Retina (tissue), 1 donor: ENCODE data around the gene WTIP.
"Not testable (repeated sequence)": the region's sequence is repeated elsewhere in the genome, so short reads cannot be mapped to it uniquely, and the experiment has no call there.

Experiments
- DNase-seq: peaks from one replicate; pipeline ENCODE4 v3.0.0-alpha.2; 2016

WTIP gene

GRCh38 chr19:34480971-34481841 is at the start of gene WTIP:
Gene WTIP (plus strand): TSS chr19:34481758. CDS start chr19:34481975, 217 bp downstream.
- peak; percentile 86 for DNase-seq

- no peak for DNase-seq
Measured at GRCh38 chr19:34432797-34433196, 48.8 kb upstream of the WTIP start.

GRCh38 chr19:34436716-34437115 is 44.8 kb upstream of the WTIP start:
- DNase-seq, result no peak

GRCh38 chr19:34448191-34448590 is 33.4 kb upstream of the WTIP start:
- no peak for DNase-seq

DNA sequence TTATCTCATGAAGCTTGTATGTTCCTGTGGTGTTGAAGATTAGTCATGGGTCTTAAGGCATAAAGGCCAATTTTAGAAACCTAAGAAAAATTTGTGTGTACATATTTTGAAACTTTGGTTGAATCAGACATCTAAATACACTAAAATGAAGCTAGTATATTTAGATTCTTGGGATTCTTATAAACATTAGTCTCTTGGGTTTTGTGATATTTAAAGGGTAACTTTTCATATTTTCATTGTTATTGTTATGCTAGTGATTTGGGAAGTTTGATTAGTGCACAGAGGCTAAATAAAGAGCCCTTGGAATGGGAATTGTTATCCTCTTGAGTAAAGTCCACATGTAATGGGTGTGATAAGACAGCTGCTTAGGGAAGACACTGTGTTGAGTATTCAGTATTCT is 28.8 kb upstream of the WTIP start:
- DNase-seq, result no peak

GRCh38 chr19:34454091-34454490 is 27.5 kb upstream of the WTIP start:
- no peak for DNase-seq

DNA sequence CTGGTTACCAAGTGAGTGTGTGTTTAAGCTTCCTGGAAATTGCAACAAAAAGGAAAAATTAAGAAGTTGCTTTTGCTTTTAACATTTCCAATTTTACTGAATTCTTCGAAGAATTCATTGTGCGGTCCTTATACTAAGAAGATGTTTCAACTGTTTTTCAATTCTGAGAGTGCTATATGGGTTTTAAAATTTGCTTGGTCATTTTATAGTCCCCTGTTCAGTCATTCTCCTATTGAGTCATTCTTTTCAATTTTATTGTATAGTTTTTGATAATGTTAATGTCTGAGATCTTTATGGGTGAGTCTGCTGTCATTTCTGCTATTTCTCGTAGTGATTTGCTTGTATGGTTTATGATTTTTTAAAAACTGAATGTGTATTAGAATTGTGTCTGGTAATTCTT is 26.9 kb upstream of the WTIP start:
- no peak for DNase-seq

DNA sequence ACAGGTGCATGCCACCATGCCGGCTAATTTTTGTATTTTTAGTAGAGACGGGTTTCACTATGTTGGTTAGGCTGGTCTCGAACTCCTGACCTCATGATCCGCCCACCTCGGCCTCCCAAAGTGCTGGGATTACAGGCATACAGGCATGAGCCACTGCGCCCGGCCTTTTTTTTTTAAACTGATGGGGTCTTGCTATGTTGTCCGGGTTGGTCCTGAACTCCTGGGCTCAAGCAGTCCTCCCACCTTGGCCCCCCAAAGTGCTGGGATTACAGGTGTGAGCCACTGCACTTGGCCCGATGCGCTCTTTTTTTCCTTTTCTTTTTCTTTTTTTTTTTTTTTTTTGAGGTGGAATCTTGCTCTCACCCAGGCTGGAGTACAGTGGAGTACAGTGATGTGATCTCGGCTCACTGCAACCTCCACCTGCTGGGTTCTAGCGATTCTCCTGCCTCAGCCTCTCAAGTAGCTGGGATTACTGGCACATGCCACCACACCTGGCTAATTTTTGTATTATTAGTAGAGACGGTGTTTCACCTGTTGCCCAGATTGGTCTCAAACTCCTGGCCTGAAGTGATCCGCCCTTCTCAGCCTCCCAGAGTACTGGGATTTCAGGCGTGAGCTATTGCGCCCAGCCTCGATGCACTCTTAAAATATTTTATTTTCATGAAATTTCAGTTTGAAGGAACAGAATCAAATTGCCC is 25.6 kb upstream of the WTIP start:
- not testable (repeated sequence) for DNase-seq

- DNase-seq, result no peak
Measured at GRCh38 chr19:34457446-34457845, 24.1 kb upstream of the WTIP start.

GRCh38 chr19:34458677-34459076 is 22.9 kb upstream of the WTIP start:
- no peak for DNase-seq

GRCh38 chr19:34459614-34460013 is 21.9 kb upstream of the WTIP start:
- no peak for DNase-seq

DNA sequence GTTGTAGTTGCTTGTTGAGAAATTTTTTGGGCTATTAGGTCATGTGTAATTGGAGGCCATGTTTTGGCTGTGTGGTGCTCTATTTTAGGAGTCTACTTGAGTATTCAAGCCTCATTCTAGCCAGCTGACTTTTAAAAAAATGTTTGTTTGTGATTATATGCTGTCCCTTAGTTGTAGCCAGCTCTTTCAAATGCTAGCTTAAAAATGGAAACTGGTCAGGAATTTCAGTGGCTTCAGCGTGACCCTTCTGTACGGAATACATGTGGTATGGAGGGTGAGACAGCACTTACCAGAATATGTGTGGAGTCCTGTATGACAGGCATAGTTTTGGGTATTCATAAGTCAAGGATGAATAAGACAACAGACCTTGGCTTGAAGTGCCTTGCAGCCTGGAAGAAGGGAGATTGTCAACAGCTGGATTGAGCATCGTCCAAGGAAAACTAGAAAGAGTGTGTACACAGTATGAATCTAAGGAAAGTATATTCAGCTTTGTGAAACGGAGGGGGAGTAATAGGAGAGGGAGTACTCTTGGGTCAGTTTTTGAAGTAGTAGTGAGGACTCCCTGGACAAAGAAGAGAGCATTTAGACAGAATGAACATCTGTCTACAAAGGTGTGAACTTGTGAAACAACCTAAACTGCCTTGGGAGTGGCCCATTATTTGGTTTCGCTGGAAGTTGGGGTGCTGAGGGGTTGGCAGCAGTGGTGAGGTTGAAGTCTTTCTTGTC is 20.0 kb upstream of the WTIP start:
- no peak for DNase-seq

- not testable (repeated sequence) for DNase-seq
Measured at GRCh38 chr19:34464785-34465184, 16.8 kb upstream of the WTIP start.

- no peak for DNase-seq
Measured at GRCh38 chr19:34468409-34468808, 13.1 kb upstream of the WTIP start.

GRCh38 chr19:34469026-34469425 is 12.5 kb upstream of the WTIP start:
- DNase-seq, result not testable (repeated sequence)

DNA sequence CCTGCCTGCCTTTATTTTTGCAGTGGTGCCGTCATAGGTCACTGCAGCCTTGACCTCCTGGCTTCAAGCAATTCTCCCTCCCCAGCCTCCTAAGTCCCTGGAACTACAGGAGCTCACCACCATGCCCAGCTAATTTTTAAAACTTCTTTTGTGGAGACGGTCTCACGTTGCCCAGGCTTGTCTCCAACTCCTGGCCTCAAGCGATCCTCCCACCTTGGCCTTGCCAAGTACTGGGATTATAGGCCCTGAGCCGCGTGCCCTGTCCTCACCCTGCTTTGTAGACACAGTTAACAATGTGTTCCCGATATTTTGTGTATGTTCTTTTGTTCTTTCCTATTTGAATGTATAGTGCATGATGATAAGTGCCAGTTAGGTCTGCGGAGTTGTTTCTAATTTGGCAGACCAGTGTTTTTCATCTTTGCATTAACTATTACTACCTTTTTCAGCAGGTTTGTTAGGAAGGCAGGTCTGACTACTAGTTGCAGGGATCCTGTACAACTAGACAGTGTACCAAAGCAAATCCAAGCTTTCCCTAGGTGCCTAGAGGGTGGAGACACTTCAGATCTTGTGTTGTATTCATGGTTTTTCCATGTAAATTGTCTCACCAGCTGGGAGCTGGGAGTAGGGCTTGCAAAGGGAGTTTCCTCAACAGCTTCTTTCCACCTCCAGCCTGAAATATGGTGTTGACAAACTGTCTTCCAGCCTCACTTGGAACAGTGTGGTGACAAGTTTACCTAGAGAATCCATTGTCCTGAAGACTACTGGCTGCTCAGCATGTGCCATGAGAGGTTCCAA is 9.5 kb upstream of the WTIP start:
- DNase-seq, result no peak

GRCh38 chr19:34474233-34474989 is 7.1 kb upstream of the WTIP start:
- no peak for DNase-seq

DNA sequence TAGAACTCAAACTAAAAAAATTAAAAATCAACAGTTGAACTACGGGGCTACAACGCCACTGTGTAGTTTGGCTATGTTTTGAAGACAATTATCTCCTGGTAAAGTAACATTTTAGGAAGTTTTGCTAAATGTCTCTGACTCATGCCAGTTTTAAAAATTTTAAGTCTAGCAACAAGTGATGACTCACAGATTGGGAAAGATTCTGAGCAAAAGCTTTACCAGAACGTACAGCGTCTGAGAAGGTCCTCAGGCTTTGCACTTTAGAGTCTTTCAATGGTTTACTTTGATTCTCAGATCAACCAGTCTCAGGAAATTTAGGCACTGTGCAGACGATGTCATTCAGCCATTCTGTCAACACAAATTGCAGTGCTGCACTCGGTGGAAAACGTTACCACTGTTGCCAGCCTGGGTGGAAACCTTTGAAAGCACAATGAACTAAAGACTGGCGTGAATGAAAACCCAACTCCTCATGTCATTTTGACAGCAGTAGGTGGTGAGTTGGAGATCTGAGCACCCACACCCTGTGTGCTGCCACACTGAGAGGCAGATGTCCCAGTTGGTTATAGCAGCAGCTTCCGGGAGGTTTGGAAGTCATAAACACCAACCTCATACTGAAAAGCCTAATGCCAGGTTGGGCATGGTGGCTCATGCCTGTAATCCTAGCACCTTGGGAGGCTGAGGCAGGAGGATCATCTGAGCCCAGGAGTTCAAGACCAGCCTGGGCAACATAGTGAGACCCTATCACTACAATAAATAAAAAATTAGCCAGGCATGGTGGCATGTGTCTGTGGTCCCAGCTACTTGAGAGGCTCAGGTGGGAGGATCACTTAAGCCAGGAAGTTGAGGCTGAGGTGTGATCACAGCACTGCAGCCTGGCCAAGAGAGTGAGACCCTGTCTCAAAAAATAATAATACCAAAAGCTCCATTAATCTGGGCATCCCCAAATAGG is 6.3 kb upstream of the WTIP start:
- DNase-seq, result no peak

DNA sequence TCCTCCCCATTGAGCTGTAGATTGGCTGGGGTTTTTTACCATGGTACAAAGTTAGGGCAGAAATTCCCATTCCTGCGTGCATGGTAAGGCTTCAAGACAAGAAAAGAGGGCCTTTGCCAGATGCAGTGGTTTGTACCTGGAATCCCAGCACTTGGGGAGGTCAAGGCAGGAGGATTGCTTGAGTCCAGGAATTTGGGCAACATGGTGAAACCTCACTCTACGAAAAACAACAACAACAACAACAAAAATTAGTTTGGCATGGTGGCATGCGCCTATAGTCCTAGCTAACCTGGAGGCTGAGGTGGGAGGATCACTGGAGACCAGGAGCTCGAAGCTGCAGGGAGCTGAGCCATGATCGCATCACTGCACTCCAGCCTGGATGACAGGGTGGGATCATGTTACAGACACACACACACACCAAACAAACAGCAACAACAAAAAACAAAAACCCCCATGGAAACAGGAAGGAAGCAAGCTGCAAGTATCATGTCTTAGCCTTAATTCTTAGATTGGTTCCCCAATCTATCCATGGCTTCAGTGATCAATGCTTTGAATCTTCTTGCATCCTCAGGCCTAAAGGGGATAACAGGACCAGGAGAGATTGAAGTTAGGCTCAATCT is 5.5 kb upstream of the WTIP start:
- no peak for DNase-seq

DNA sequence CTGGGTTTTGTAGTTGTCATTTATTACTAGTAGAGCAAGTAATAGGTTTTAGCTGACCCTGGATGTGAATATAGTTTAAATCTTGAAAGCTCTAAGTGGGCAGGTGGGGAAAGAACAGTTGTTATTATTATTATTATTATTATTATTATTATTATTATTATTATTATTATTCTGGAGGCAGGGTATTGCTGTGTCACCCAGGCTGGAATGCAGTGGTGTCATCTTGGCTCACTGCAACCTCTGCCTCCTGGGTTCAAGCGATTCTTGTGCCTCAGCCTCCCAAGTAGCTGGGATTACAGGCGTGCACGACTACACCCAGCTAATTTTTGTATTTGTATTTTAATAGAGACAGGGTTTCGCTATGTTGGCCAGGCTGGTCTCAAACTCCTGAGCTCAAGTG is 3.1 kb upstream of the WTIP start:
- DNase-seq, result not testable (repeated sequence)
